HuH-7 (cell line): ENCODE measurements around the gene PROM1.

Experiments used
- DNase-seq: peaks from one replicate; pipeline ENCODE4 v3.0.0; 2011; ENCODE audit warnings: low spot score

The PROM1 gene

DNA sequence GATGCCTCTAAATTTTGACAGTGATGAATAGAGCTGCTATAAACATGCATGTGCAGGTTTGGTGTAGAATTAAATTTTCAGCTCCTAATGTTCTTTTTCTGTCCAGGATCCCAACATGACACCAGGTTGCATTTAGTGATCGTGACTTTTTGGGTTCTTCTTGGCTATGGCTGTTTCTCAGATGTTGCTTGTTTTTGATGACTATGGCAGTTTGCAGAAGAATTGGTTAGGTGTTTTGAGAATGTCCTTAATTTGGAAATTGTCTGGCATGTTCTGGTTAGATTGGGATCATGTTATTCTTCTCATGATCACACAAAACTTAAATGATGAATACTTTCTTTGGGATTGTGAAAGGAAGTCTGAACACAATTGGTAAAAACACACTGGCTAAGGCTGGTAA, 141.5 kb downstream of the PROM1 start:
- DNase-seq, result no peak

DNA sequence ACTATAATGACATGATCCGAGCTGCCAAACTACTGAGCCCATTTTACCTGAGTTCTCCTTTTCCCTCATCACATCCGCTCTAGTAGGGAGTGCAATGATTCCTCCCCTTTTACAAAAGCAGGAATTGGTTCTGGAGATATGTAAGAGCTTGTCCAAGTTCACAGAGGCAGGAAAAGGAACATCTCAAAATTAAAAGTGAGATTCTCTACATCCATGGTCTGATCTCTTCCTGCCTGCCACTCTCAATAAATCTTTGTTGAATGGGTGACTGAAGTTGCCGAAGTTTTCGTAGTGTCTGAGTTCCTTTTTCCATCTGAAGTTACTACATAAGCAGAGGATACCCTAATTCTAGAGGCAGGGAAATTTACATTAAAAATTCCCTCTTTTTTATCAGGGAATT, 145.2 kb downstream of the PROM1 start, which contains the start of gene FGFBP1:
TSS of gene FGFBP1 (minus strand) at position 101 of the 400 bp plus-strand sequence. CDS start 2,108 bp downstream, outside the sequence.
- no peak for DNase-seq

DNA sequence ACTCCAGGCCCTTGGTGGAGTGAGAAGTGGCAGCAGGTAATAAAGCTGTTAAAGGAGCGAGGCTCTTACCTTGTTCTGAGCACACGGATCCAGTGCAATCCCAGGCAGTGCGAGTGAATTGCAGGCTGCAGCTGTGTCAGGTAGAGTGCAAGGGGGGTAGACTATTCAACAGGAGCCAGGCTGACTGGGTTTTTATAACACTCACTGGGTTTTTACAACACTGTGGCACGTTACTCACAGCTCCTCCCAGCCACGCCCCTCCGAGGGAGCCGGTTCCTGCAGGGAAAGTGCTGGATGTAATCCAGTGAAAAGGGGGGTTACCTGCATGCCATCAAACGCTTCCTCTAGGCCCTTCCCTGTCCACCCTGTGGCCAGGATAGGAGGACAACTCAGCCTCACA, 145.6 kb downstream of the PROM1 start:
- no peak for DNase-seq

DNA sequence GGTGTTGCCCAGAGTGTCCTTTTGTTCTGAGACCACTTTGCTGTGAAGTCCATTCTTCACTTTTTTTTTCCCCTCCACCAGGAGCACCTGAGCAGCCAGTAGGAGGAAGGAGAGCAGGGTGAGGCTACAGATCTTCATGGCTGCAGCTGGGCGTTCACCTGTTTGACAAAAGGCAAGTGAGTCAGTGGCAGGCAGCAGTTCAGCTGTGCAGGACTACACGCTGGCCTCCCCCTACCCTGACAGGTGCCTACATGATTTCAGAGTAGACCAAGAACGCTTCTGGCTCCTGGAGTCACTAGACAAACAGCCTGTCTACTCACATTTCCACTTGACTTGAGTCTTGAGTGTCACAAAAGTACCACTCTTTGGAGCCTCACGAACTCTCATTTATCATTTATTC, 147.3 kb downstream of the PROM1 start:
- DNase-seq, result no peak

DNA sequence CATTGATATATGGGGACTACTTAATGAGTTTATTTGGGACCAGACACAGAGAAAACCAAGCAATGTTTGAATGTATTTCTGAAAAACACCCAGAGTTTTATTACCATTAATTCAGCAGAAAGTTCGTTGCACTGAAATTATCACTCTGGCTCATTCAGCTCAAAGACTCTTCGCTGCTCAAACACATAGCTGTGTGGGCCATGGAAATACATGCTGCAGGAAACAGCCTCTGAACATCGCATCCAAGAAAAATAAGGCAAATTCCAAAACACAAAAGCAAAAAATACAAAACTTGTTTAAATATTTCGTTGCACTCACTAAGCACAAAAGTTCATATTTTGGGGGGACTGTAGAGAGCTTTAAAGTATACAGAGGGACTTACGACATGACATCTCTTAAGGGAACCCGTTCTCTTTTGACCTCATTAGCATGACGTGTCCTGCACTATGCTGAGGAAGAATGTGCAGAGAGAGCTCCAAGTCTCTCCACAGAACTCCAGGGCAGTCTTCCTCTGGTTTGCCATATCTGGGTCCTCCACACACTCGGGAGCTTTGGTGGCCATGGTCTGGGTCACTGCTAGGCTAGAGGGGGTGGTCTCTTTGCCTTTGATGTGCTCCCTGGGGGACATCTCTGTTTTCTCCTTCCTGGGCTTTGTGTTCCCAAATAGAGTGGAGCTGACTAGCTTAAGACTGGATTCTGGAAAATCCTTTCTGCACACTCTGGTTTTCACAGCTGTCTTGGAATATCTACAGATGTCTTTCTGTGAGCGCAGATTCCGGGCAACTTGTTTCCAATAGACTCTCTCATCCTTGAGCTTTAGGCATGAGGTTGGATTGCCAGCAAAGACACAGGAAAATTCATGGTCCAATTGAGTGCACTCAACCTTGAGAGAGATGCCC, 148.1 kb downstream of the PROM1 start:
- no peak for DNase-seq

DNA sequence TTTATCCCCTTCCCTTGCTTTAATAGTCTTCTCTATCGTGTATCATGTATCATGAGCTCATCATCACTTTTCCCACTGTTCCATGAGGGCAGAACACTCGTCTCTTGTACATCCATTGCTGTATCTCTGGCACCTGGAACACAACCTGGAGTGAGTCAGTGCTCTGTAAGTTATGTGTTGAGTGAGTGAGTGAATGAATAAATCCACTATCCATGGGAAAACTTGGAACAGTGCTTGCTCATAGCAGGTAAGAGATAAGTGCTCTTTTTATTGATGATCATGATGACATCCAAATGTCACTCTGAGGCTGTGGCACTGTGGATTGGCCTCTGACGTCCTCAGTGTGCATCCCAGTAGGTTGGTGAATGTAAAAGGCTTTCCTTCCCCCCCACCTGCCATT, 149.6 kb downstream of the PROM1 start:
- no peak for DNase-seq

DNA sequence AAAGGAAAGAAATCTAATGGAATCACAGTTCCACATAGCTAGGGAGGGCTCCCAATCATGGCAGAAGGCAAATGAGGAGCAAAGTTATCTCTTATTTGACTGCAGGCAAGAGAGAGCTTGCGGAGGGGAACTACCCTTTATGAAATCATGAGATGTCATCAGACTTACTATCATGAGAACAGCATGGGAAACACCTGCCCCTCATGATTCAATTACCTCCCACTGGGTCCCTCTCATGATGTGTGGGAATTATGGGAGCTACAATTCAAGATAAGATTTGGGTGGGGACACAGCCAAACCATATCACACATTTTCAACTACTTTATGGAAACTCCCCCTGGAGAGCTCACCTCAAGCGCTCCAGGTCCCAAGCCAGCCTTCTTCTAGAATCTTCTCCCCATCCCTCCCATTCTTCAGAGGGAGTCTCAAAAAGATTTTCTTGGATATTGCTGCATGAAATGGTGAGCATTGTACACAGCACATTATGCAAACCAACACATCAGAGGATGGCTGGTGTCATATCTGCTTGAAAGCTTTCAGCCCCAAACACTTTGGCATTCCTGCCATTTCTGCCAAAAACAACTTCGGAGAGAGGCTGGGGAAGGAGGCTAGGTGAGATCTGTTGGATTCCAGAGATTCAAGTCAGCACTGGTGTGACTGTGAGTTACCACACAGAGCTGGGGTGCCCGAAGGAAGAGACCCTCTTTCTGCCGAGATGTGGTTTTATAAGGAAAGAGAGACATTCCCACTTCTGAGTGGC, 152.2 kb downstream of the PROM1 start:
- no peak for DNase-seq

DNA sequence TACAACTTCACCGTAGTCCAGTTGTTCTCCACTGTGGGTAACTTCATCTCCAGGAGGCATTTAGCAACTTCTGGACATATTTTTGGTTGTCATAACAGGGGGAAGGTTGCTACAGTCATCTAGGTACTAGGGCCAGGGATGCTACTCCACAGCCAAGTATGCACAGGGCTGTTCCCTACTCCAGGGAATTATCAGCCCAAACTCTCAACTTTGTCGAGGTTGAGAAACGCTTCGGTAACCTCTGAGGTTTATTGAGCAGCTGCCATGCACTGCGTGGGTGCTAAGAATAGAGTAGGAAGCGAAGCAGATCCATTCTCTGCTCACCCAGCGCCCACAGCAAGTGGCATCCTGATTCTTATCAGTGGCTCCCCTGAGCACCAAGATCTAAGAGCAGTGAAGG, 153.5 kb downstream of the PROM1 start:
- DNase-seq, result no peak

DNA sequence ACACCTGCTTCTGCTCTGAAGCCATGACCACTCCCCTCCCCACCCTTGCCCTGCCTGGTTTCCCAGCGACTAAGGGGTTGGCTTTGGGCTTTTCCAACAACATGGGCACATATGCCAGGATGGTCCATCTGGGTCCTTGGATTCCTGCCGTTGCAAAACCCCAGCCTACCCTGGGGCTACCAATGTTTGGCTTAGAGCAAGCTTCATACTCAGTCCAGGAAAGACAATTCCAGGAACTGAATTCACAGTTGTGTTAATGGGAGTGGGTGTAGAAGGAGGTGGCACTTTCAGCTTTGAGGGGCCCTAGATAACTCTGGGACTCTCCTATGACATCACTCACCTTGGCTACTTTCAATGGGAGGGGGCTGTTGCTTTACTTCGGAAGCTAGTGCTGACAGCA, 154.3 kb downstream of the PROM1 start:
- no peak for DNase-seq

DNA sequence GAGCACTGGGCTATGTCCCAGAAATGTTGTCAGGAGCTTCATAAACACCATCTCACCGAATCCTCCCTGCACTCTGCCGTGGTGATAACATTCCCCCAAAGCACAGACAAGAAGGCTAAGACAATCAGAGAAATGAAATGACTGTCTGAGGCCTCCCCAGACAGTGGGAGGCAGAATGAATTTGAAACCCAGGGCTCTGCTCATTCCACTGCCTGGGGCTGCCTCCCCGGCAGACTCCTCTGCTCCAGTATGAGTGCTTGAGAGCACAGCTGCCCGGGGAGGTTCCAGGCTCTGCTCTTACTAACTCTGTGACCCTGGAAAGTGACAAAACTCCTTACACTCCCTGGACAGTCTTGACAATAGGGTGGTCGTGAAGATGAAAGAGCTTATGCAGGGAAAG, 154.9 kb downstream of the PROM1 start:
- DNase-seq, result no peak

DNA sequence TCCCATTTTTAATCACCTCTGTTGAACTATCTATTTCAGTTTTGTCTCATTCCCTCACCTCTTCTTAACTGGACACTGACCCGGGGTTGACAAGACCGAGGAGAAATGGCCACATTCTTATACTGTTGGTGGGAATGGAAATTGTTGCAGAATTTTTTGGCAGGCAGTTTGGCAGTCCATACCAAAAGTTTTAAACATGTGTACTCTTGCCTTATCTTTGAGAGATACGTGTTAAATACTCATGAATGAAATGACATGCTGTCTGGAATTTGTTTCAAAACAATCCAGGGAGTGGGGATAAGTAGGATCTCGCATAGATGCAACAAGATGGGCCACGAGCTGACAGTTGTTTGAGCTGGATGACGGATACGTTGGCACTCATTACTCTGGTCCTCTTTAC, 157.3 kb downstream of the PROM1 start:
- no peak for DNase-seq

DNA sequence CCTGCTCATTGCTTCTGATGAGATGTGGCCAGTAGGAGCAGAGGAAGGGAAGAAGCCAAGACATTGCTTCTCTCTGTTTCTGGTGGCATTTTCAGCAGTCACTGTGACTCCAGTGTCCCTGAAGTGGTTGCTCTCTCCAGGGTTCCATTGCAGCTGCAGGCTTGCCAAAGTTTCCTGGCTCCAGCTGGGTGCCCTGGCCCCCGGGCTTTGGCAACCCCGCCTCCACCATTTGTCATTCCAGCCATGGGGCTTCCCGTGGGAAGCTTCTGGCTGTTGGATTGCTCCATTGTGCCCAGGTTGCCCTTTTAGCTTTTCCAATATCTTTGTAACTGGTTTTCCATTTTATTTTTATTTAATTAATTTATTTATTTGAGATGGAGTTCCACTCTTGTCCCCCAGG, 158.0 kb downstream of the PROM1 start:
- DNase-seq, result no peak

DNA sequence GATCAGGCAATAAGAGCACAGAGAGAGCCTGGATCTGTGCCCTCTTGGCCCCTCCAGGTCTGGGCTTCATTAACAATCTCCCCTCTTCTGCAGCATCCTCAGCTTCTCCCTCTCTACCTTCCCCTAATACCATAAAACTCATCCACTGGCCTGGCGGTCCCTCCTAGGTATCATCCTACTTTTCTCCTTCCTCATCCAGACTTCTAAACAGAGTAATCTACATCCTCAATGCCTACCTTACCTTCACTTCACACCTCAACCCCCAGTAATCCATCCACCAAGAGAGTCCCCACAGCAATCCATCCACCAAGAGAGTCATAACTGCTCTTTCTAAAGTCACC, 162.3 kb downstream of the PROM1 start:
- DNase-seq, result no peak

DNA sequence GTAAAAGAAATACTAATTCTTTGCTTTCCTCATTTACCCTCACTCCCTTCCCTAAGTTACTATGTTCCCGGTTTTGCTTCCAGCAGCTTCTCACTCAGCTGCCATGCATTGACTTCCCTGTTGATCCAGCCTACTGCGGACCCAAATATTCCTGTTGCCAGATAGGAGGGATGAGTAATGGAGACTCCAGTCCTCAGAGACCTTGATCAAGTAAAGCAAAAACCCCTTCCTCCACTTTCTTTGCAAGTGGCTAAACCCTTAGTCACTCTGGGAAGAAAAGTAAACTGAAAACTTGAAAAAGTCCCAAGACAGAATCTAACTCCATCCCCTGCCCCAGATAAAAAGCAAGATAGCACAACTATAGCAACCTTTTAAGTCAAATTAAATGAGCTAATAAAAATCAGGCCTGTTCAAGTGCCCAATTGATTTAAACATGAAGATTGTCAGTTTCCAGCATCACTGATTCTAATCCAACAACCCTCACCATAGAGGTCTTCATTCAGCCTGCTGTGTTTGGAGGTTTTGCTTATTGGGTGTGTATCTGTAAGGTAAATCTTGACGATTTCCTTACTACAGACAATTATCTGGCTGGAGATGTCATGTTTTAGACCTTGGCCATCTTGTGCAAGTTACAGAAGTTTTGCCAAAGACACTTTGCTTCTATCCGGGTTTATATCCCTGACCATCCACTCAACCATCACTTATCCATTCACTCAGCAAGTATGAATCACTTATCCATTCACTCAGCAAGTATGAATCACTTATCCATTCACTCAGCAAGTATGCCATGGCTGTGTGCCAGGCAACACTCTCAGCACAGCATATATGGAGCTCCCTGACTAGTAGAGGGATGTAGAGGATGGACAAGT, 162.9 kb downstream of the PROM1 start:
- DNase-seq, result no peak

DNA sequence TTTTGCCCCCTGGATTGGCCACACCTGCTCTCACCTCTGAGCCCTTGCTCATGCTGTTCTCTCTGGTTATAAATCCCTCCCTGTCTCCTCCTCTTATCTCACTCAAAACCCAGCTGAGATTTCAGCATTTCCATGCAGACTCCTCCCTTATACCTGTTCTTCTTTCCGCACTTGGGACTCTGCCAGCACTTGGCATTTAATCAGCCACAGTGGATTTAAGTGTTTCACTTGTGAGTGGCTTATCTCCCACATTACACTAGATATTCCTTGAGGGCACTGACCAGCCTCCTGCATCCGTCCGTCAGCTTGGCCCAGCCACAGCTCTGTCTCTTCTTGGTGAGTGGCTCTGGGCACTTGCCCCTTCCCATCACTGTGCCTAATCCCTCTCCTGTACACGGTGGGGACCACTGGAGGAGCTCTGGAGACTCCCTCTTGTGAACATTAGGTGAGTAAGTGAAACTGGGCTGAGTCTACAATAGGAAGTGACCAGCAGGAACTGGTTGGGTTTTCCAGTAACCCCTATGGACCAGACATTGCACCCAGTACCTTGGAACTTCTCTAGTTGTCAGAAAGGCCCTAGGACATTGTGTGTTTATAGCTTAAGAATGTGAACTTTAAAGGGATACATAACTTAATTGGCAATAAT, 165.2 kb downstream of the PROM1 start:
- no peak for DNase-seq
